ENCODE measurements around the gene CAMTA1. TPM values are rescaled to one million over a fixed set of nuclear protein-coding genes. Genes with fewer than 3 reads are reported as not detected.

CAMTA1 gene
- total and polyA plus RNA-seq, 9 of the 15 experiments (the other 6 are each of a cell fraction or from before 2014, with no cell fraction given), result 43.9 to 161 (median 65.9) TPM

GRCh38 chr1:7564137-7564536, 778.9 kb downstream of the CAMTA1 start:
- no peak for TF ChIP-seq RBM34 (IDR thresholded peaks at IDR 0.05; ENCODE audit: borderline replicate concordance, insufficient read depth, low read length)
- TF ChIP-seq FUS (optimal IDR thresholded peaks at IDR 0.05; ENCODE audit: low read depth, low read length), result no peak
- no peak for TF ChIP-seq EGR1 (conservative IDR thresholded peaks at IDR 0.05)
- Histone ChIP-seq H3K27me3 (ENCODE audit: control insufficient read depth in 2 of 2, insufficient read depth in 2 of 2, low read length in 2 of 2) (peaks cover 25 to 62% of the 10 kb centered on the region in 2 experiments; a peak in 4 of 5 replicates), H3K36me3 (ENCODE audit: control insufficient read depth, insufficient read depth, low read length) (no peaks in the 10 kb centered on the region), H4K20me1 (replicated peaks; ENCODE audit: control insufficient read depth, insufficient read depth, low read length) (peaks cover 20% of the 10 kb centered on the region), H3K4me1 (replicated peaks in 1 of 2; ENCODE audit: control insufficient read depth in 2 of 2, insufficient read depth in 2 of 2, low read length in 2 of 2) (no peaks in the 10 kb centered on the region; a peak in 1 of 5 replicates), H3K27ac (ENCODE audit: extremely low read depth, low read depth, low read length) (no peak overlapping the region), H3K9me1 (ENCODE audit: control insufficient read depth, insufficient read depth, low read length) (no peaks in the 10 kb centered on the region), H3K4me3 (no peak overlapping the region), H3K9me3 (replicated peaks; ENCODE audit: control insufficient read depth, insufficient read depth, low read depth, low read length) (no peaks in the 10 kb centered on the region; the same call in 1 of the 2 replicates), H3K4me2 (ENCODE audit: insufficient read depth, low read length) (no peak overlapping the region), H2AFZ (ENCODE audit: low read depth, low read length) (no peak overlapping the region), H3K79me2 (ENCODE audit: control insufficient read depth, insufficient read depth, low read length) (no peaks in the 10 kb centered on the region), H3K9ac (ENCODE audit: insufficient read depth in 1 of 2, low read depth in 2 of 2, low read length in 2 of 2) (no peak overlapping the region)
- in situ Hi-C loops (cut with MboI) (no loop called here), intact Hi-C loops (cut with micrococcal nuclease) (no loop called here)
- 1% methylated on average over 12 of the region's 12 CpGs for WGBS (ENCODE audit: insufficient coverage, low coverage, missing lambda C conversion rate)
- DNase-seq (ENCODE audit: extremely low read depth in 1 of 4, low spot score in 3 of 4), result no peak
- no TSS peak for BruUV-seq (replicated peaks)
- POLR2A ChIA-PET, result no interaction called here
- no peak for ATAC-seq
- no peak for FAIRE-seq
- CTCF ChIA-PET (ENCODE audit: low intra/inter-chr PET ratio), result no interaction called here

DNA sequence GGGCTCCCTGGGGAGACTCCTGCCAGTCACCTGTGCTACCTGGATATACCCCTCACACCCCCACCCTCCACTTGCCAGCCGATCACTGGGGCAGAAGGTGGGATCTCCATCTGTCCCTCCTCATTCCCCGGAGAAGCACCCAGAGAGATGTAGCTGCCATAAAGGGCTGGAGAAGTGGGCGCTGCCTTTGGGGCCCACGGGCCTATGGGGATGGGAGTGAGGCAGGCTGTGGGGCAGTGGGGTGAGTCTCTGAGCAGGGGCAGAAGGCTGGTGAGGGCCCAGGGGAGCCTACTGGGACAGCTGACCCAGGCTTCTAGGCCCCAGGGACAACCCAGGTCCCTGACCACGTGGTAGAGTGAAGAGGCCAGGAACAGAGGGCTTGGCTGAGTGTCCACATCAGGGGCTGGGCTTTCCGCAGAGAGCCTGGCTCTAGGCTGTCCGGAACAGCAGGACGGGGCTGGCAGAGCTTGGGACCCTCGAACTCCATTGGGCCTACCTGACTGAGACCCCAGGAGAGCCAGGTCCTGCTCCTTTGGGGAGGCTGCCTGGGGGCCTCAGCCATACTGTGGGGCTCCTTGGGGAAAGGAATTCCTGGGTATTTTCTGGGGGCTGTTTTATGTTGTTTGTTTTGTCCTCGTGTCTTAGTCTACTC, 780.0 kb downstream of the CAMTA1 start:
- intact Hi-C loops (cut with micrococcal nuclease) (no loop called here), in situ Hi-C loops (cut with MboI) (no loop called here)
- Histone ChIP-seq H3K36me3 (ENCODE audit: control insufficient read depth, insufficient read depth, low read length) (no peaks in the 10 kb centered on the region), H3K4me3 (no peak overlapping the region), H3K27me3 (ENCODE audit: control insufficient read depth in 2 of 2, insufficient read depth in 2 of 2, low read length in 2 of 2) (peaks cover 21 to 51% of the 10 kb centered on the region in 2 experiments; a peak in 4 of 5 replicates), H3K9me3 (replicated peaks; ENCODE audit: control insufficient read depth, insufficient read depth, low read depth, low read length) (no peaks in the 10 kb centered on the region; the same call in 1 of the 2 replicates), H3K4me2 (ENCODE audit: insufficient read depth, low read length) (no peak overlapping the region), H4K20me1 (replicated peaks; ENCODE audit: control insufficient read depth, insufficient read depth, low read length) (peaks cover 14% of the 10 kb centered on the region), H3K4me1 (replicated peaks in 1 of 2; ENCODE audit: control insufficient read depth in 2 of 2, insufficient read depth in 2 of 2, low read length in 2 of 2) (no peaks in the 10 kb centered on the region; a peak in 1 of 5 replicates), H2AFZ (ENCODE audit: low read depth, low read length) (no peak overlapping the region), H3K9ac (ENCODE audit: insufficient read depth in 1 of 2, low read depth in 2 of 2, low read length in 2 of 2) (no peak overlapping the region), H3K27ac (ENCODE audit: extremely low read depth, low read depth, low read length) (no peak overlapping the region), H3K9me1 (ENCODE audit: control insufficient read depth, insufficient read depth, low read length) (no peaks in the 10 kb centered on the region), H3K79me2 (ENCODE audit: control insufficient read depth, insufficient read depth, low read length) (no peaks in the 10 kb centered on the region)
- DNase-seq (ENCODE audit: extremely low read depth in 1 of 4, low spot score in 3 of 4), result no peak
- no TSS peak for BruUV-seq (replicated peaks)
- POLR2A ChIA-PET, result interaction anchor here (0.6 kb wide), 1 partner anchor 331 kb away, joined by 6 read pairs; no protein-coding TSS in a partner anchor
- ATAC-seq, result no peak
- FAIRE-seq, result no peak
- WGBS (ENCODE audit: insufficient coverage, low coverage, missing lambda C conversion rate), result 1% methylated on average over 10 of the region's 10 CpGs
- CTCF ChIA-PET (ENCODE audit: low intra/inter-chr PET ratio), result no interaction called here
- no peak for TF ChIP-seq ZNF263 (CRISPR knock-in tag; IDR thresholded peaks at IDR 0.05; ENCODE audit: borderline replicate concordance)
- no peak for TF ChIP-seq THRAP3 (IDR thresholded peaks at IDR 0.05; ENCODE audit: borderline replicate concordance)
- TF ChIP-seq XRCC3 (IDR thresholded peaks at IDR 0.05), result no peak
- TF ChIP-seq ZNF277 (CRISPR knock-in tag; IDR thresholded peaks at IDR 0.05; ENCODE audit: borderline replicate concordance), result no peak
- no peak for TF ChIP-seq HLTF (IDR thresholded peaks at IDR 0.05)
- TF ChIP-seq CREB3 (tag; conservative IDR thresholded peaks at IDR 0.05; ENCODE audit: low read depth), result no peak
- TF ChIP-seq NBN (IDR thresholded peaks at IDR 0.05; ENCODE audit: low read depth), result no peak
- TF ChIP-seq PTTG1 (tag; IDR thresholded peaks at IDR 0.05; ENCODE audit: low read depth), result no peak
- no peak for TF ChIP-seq FOXJ2 (tag; IDR thresholded peaks at IDR 0.05)
- TF ChIP-seq, protein P1, sequence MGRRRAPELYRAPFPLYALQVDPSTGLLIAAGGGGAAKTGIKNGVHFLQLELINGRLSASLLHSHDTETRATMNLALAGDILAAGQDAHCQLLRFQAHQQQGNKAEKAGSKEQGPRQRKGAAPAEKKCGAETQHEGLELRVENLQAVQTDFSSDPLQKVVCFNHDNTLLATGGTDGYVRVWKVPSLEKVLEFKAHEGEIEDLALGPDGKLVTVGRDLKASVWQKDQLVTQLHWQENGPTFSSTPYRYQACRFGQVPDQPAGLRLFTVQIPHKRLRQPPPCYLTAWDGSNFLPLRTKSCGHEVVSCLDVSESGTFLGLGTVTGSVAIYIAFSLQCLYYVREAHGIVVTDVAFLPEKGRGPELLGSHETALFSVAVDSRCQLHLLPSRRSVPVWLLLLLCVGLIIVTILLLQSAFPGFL (CRISPR knock-in tag; IDR thresholded peaks at IDR 0.05), result no peak
